Smooth muscle cell (in vitro differentiated cells): ENCODE data around the gene CSF3. TPM values are rescaled to one million over a fixed set of nuclear protein-coding genes. Genes with fewer than 3 reads are reported as not detected.

ENCODE experiments used
- DNase-seq: peaks from one replicate; lab custom pipeline; 2025; ENCODE audit not compliant: unreplicated experiment; lab: John Stamatoyannopoulos, UW
- H2AFZ ChIP-seq: fragments of 200-600 bp; sonication (generic); 2 replicates; pipeline ENCODE4 v1.6.0; 2016; ENCODE audit warnings: antibody characterized with exemption, low read depth, mild to moderate bottlenecking
- H3F3A ChIP-seq: fragments of 200-600 bp; sonication (generic); 2 replicates; pipeline ENCODE4 v1.6.0; 2017; ENCODE audit warnings: antibody characterized with exemption, low read depth
- H3K27ac ChIP-seq: fragments of 200-600 bp; sonication (generic); 2 replicates; pipeline ENCODE4 v1.5.1; 2016; ENCODE audit warnings: low read depth, mild to moderate bottlenecking
- H3K27me3 ChIP-seq: fragments of 200-600 bp; sonication (generic); 2 replicates; pipeline ENCODE4 v1.6.1; 2016; ENCODE audit warnings: low read depth, mild to moderate bottlenecking
- H3K36me3 ChIP-seq: fragments of 200-600 bp; sonication (generic); 2 replicates; pipeline ENCODE4 v1.5.1; 2016; ENCODE audit warnings: low read depth
- H3K4me1 ChIP-seq: fragments of 200-600 bp; sonication (generic); 2 replicates; pipeline ENCODE4 v1.5.1; 2016; ENCODE audit warnings: low read depth
- H3K4me2 ChIP-seq: fragments of 200-600 bp; sonication (generic); 2 replicates; pipeline ENCODE4 v1.6.0; 2016; ENCODE audit warnings: mild to moderate bottlenecking
- H3K4me3 ChIP-seq: fragments of 200-600 bp; sonication (generic); 2 replicates; pipeline ENCODE4 v1.5.1; 2016; ENCODE audit warnings: mild to moderate bottlenecking
- H3K79me2 ChIP-seq: fragments of 200-600 bp; sonication (generic); 2 replicates; pipeline ENCODE4 v1.6.0; 2016; ENCODE audit warnings: low read depth, mild to moderate bottlenecking
- H3K9ac ChIP-seq: fragments of 200-600 bp; sonication (generic); 2 replicates; pipeline ENCODE4 v1.6.0; 2016; ENCODE audit warnings: low read depth
- H3K9me3 ChIP-seq: fragments of 200-600 bp; sonication (generic); replicated peaks from 2 replicates; pipeline ENCODE4 v1.5.1; 2016; ENCODE audit warnings: low read depth
- H4K20me1 ChIP-seq: fragments of 200-600 bp; sonication (generic); 2 replicates; pipeline ENCODE4 v1.6.0; 2016; ENCODE audit warnings: low read depth
- CTCF ChIP-seq: fragments of 200-600 bp; sonication (generic); IDR thresholded peaks from 2 replicates; pipeline ENCODE4 v1.5.1; 2017; ENCODE audit warnings: borderline replicate concordance, mild to moderate bottlenecking, antibody characterized with exemption; ENCODE audit not compliant: insufficient read depth, poor library complexity, severe bottlenecking
- WGBS: methylation state at CpG from one replicate; pipeline ENCODE4 v1.1.7; 2016; ENCODE audit warnings: low lambda C conversion rate; 5-methylcytosine and 5-hydroxymethylcytosine counted together
- polyA plus RNA-seq: library from polyadenylated mRNA; unstranded; fragments of >200 nt; fragmentation: Nextera tagmentation; extraction: Ambion mirVana; gene quantifications from 2 replicates; pipeline ENCODE4 v1.2.1, GENCODE V29; 2016
- total RNA-seq: library from RNA; depleted of rRNA; stranded (reverse); fragments of >200 nt; gene quantifications from 2 replicates; pipeline ENCODE4 v1.2.3, GENCODE V29; 2014

Gene CSF3
- total and polyA plus RNA-seq, 2 experiments from 2014 or later, result not detected

- Histone ChIP-seq H3K27me3 (no peaks in the 10 kb centered on the region), H3F3A (no peaks in the 10 kb centered on the region), H3K9me3 (no peaks in the 10 kb centered on the region), H3K9ac (no peak overlapping the region), H3K79me2 (peaks cover 12% of the 10 kb centered on the region), H4K20me1 (no peaks in the 10 kb centered on the region), H3K4me3 (no peak overlapping the region), H3K27ac (no peak overlapping the region), H3K36me3 (no peaks in the 10 kb centered on the region), H2AFZ (no peak overlapping the region), H3K4me2 (no peak overlapping the region), H3K4me1 (peaks cover 7% of the 10 kb centered on the region)
- no peak for TF ChIP-seq CTCF
- WGBS, result 94% methylated on average over 8 of the region's 8 CpGs
- DNase-seq, result no peak
Measured at GRCh38 chr17:40058186-40058784, 43.0 kb downstream of the CSF3 start.

- H3K4me2 ChIP-seq, result no peak overlapping the region
- H3K9ac ChIP-seq, result no peak overlapping the region
- no peaks in the 10 kb centered on the region for H3K36me3 ChIP-seq
- H3K27ac ChIP-seq, result no peak overlapping the region
- no peaks in the 10 kb centered on the region for H3F3A ChIP-seq
- DNase-seq, result no peak
- no peak overlapping the region for H2AFZ ChIP-seq
- peaks cover 3% of the 10 kb centered on the region for H4K20me1 ChIP-seq
- H3K9me3 ChIP-seq, result no peaks in the 10 kb centered on the region
- H3K79me2 ChIP-seq, result peaks cover 11% of the 10 kb centered on the region
- WGBS, result 86% methylated on average over 1 of the region's 1 CpG
- no peaks in the 10 kb centered on the region for H3K27me3 ChIP-seq
- H3K4me1 ChIP-seq, result peaks cover 5% of the 10 kb centered on the region
- no peak for TF ChIP-seq CTCF
- H3K4me3 ChIP-seq, result no peak overlapping the region
Measured at GRCh38 chr17:40058865-40059264, 43.6 kb downstream of the CSF3 start.

- TF ChIP-seq CTCF, result no peak
- no peaks in the 10 kb centered on the region for H3F3A ChIP-seq
- no peak overlapping the region for H3K4me3 ChIP-seq
- H3K9ac ChIP-seq, result no peak overlapping the region
- no peaks in the 10 kb centered on the region for H3K9me3 ChIP-seq
- WGBS, result 81% methylated on average over 8 of the region's 8 CpGs
- H3K4me2 ChIP-seq, result no peak overlapping the region
- H3K27ac ChIP-seq, result no peak overlapping the region
- H3K79me2 ChIP-seq, result peaks cover 20% of the 10 kb centered on the region
- H2AFZ ChIP-seq, result no peak overlapping the region
- H3K36me3 ChIP-seq, result no peaks in the 10 kb centered on the region
- peaks cover 13% of the 10 kb centered on the region for H4K20me1 ChIP-seq
- peaks cover 15% of the 10 kb centered on the region for H3K4me1 ChIP-seq
- DNase-seq, result no peak
- H3K27me3 ChIP-seq, result no peaks in the 10 kb centered on the region
Measured at GRCh38 chr17:40059729-40060475, 44.7 kb downstream of the CSF3 start.
